M059J (cell line): ENCODE results near the gene CTNNB1. TPM values are rescaled to one million over a fixed set of nuclear protein-coding genes. Genes with fewer than 3 reads are reported as not detected.

Experiments
- DNase-seq: peaks from one replicate; pipeline ENCODE4 v3.0.0-alpha.2; 2012; ENCODE audit warnings: low read depth
- total RNA-seq: library from RNA; depleted of rRNA; stranded (reverse); fragments of >200 nt; shearing (Covaris generic); gene quantifications from 2 replicates; pipeline ENCODE4 v1.2.3, GENCODE V29; 2014

The CTNNB1 gene
- total RNA-seq, 1 experiment from 2014 or later: 368 TPM

GRCh38 chr3:41219424-41219823 lies 20.1 kb downstream of the CTNNB1 start:
- DNase-seq: no peak

GRCh38 chr3:41220906-41221677 lies 21.8 kb downstream of the CTNNB1 start:
- DNase-seq: no peak

GRCh38 chr3:41222012-41222411 lies 22.7 kb downstream of the CTNNB1 start:
- DNase-seq: no peak

DNA sequence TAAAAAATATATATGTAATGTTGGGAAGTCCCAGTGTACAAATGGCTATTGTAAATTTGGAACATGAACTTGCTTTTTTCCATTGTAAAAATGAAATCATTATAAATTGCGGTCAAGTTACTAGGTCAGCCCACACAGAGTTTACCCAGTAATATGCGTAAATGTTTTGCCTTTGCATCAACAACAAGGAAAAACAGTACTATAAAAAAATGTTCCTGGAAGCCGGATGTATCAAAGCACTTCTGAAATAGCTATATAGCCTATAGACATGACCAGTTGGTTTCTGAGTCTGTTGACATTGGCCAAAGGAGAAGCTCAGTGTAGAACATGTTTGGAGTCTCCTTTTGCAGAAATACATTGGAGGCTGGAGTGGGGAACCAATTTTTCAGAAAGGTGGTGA lies 23.2 kb downstream of the CTNNB1 start:
- DNase-seq: no peak

GRCh38 chr3:41223078-41223477 lies 23.8 kb downstream of the CTNNB1 start:
- DNase-seq: no peak

DNA sequence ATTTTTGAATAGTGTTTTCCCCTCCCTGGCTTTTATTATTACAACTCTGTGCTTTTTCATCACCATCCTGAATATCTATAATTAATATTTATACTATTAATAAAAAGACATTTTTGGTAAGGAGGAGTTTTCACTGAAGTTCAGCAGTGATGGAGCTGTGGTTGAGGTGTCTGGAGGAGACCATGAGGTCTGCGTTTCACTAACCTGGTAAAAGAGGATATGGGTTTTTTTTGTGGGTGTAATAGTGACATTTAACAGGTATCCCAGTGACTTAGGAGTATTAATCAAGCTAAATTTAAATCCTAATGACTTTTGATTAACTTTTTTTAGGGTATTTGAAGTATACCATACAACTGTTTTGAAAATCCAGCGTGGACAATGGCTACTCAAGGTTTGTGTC lies 24.4 kb downstream of the CTNNB1 start:
- DNase-seq: no peak

- peak; percentile 45 for DNase-seq
Observed at GRCh38 chr3:41224120-41224806, 25.0 kb downstream of the CTNNB1 start.

GRCh38 chr3:41234823-41235721 lies 35.8 kb downstream of the CTNNB1 start:
- no peak for DNase-seq

- DNase-seq: no peak
Observed at GRCh38 chr3:41236228-41236627, 36.9 kb downstream of the CTNNB1 start.

DNA sequence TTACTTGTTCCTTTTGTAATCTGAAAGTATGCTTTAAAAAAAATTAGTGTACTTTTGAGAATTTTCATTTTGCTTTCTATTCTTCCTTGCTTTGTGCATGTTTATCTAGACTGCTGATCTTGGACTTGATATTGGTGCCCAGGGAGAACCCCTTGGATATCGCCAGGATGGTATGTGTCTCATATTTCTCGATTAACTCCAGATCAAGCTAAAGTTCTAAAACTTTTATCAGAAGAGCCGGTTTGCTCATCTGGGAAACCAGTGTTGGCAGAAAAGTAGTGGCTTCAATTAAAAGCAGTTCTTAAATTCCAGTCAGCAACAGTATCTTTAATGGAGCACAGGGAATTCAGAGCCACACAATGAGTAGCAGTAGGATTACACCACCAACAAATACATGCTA lies 38.6 kb downstream of the CTNNB1 start:
- DNase-seq: no peak

GRCh38 chr3:41239587-41239986 lies 40.3 kb downstream of the CTNNB1 start:
- no peak for DNase-seq

- no peak for DNase-seq
Observed at GRCh38 chr3:41241161-41241560, 41.9 kb downstream of the CTNNB1 start.

DNA sequence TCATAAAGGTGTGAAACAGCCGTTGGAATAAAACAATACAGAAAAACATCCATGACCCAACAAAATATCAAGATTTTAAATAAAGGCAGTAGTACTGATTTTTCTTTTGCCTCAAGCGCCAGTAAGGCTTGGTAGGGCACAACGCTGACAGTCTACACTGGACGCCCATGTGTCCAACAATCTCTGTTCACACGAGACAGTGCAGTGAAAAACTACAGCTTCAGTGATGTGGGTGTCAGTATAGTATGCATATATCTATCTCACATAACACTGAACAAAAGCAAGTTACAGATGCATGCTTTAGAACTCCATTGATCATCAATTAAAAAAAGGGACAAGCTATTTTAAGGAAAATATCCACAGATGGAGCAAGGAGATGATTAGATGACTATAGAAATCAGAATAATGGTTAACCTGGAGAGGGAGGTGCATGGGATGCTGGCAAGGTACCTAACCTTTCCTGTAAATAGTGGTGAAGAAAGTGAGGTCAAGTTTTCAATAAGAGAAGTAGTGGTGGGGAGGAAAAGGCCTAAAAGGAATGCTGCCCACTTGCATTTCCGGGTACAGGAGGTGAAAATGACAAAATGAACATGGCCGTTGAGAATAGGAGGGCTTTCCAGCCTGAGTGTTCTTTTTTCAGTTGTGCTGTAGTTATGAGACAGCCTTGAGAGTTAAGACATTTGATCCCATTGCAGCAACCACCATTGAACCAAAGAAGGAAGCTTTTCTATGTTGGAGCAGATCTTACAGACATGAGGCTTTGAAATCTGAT lies 42.7 kb downstream of the CTNNB1 start:
- DNase-seq: no peak

DNA sequence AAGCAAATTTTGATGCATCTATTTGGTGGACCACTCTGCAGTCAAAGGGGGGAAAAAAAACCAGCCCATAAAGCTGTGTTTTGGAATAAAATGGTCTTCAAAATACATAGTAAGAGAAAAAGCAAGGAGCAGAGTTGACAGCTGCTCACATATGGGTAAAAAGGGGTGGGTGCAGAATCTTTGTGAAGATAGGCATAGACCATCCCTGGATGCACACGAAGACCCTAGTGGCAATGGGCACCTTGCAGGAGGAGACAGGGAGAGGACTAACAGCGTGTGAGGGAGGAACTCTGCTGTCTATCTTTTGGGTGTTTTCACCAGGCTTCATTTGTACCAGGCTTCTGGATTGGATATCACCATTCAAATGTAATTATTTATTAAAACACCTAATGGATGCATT lies 43.9 kb downstream of the CTNNB1 start:
- DNase-seq: no peak

GRCh38 chr3:41244620-41245336 lies 45.5 kb downstream of the CTNNB1 start:
- no peak for DNase-seq

GRCh38 chr3:41247055-41248004 lies 48.0 kb downstream of the CTNNB1 start:
- DNase-seq: no peak

GRCh38 chr3:41248525-41248924 lies 49.2 kb downstream of the CTNNB1 start:
- DNase-seq: no peak

- DNase-seq: no peak
Observed at GRCh38 chr3:41249318-41249717, 50.0 kb downstream of the CTNNB1 start.

- DNase-seq: no peak
Observed at GRCh38 chr3:41250825-41251224, 51.5 kb downstream of the CTNNB1 start.

- DNase-seq: no peak
Observed at GRCh38 chr3:41251593-41251992, 52.3 kb downstream of the CTNNB1 start.
